ENCODE results near the gene DNAJC17.

DNAJC17 gene

DNA sequence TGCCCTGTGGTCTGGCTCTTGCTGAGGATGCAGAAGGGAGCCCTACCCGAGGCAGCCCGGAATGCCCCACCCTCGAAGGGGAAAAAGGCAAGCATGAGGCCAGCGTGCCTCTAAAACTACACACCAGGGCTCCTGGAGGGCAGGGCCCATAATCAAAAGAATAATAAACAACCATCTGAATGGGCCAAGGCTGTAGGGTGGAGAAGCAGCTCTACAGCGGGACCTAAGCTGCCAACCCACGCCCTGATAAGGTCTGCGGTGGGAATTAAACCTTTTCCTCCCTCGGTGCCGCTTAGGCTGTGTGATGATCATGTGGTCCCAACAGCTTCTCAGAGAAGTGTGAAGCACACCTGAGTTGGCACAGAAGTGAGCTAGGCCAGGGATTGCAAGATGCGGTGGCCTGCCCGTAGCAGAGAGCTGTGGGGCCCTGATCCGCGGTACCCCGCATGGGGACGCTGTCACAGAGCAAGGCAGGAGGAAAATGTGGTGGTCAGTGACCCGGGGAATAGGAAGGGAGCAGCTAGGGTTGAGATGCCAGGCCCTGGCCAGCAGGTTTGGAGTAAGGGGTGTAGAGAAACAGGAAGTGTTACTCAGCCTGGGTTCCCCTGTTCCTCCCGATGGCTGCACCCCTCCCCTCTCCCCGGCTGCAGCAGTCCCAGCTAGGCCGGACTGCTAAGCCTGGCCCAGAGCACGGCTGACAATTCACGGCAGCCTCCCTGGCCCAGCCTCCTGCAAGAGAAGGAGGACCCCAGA, 38.6 kb downstream of the DNAJC17 start:
- Histone ChIP-seq H2AK5ac (ENCODE audit: low read length, severe bottlenecking) (peak overlapping the region; percentile 67), H2BK120ac (ENCODE audit: low read depth, low read length) (no peak overlapping the region), H4K91ac (ENCODE audit: low read length) (no peak overlapping the region), H4K8ac (ENCODE audit: low read length) (no peak overlapping the region), H3K18ac (ENCODE audit: low read depth in 1 of 2, low read length in 2 of 2) (no peak overlapping the region), H2BK12ac (ENCODE audit: low read length in 2 of 2) (no peak overlapping the region), H2AFZ (ENCODE audit: low read depth, low read length) (no peak overlapping the region), H2BK15ac (ENCODE audit: low read depth, poor library complexity, severe bottlenecking) (no peak overlapping the region), H3K4me3 (ENCODE audit: insufficient read depth in 1 of 2, low read depth in 1 of 2, low read length in 2 of 2) (no peak overlapping the region), H3K4me1 (ENCODE audit: control insufficient read depth, insufficient read depth, low read depth, low read length) (peaks cover 74% of the 10 kb centered on the region), H3K79me1 (replicated peaks; ENCODE audit: low read length, poor library complexity, severe bottlenecking) (peaks cover 3% of the 10 kb centered on the region), H3K27ac (ENCODE audit: low read length, poor library complexity, severe bottlenecking) (peak overlapping the region; percentile 78), H3K27me3 (ENCODE audit: control insufficient read depth in 1 of 2, insufficient read depth in 1 of 2, low read length in 2 of 2) (no peaks in the 10 kb centered on the region), H3K9me3 (ENCODE audit: control insufficient read depth, low read length) (no peaks in the 10 kb centered on the region), H3K9ac (ENCODE audit: low read length) (no peak overlapping the region), H3K36me3 (ENCODE audit: control insufficient read depth in 1 of 2, insufficient read depth in 2 of 2, low read depth in 1 of 2, low read length in 2 of 2) (peaks cover 27 to 40% of the 10 kb centered on the region in 2 experiments), H3K4ac (ENCODE audit: low read depth in 1 of 2, low read length in 2 of 2) (no peak overlapping the region), H3K23ac (ENCODE audit: low read length in 2 of 2) (peak overlapping the region in 1 of 2 experiments; percentile 23), H3K4me2 (ENCODE audit: low read length, poor library complexity, severe bottlenecking) (no peak overlapping the region), H2BK5ac (ENCODE audit: low read depth, low read length, poor library complexity, severe bottlenecking) (no peak overlapping the region), H3K14ac (ENCODE audit: low read length in 2 of 2) (no peak overlapping the region)
- WGBS, result 95% methylated on average over 17 of the region's 21 CpGs
- DNase-seq, result no peak

DNA sequence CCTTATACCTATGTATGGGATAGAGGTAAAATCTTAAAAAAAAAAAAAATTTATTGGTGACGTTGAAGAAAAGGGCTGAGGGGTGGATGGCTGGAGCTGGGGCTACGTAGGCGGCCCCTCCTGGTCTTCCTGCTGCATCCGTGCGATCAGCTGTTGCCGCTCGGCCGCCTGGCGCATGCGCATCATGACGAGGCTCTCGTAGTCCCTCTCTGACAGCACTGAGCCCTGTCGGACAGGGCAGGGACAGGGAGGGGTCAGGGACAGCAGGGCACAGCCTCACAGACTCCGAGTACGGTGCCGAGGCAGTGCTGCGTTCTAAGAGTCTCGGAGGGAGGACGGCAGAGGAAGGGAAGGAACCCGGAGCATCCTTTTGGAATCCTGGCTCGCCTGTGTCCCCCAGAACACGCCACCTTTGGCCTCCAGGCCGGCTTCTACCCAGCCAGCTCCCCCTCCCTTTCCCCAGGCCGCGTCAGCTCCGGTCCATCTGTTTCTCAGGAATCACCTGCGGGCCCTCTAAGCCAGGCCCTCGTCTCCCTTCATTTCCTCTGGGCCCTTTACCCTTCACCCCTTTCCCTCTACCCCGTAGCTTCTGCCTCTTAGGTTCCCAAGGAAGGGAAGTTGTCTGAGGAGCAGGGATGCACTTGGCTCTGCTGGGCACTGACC, 39.3 kb downstream of the DNAJC17 start:
- no peak overlapping the region for H4K91ac ChIP-seq (ENCODE audit: low read length)
- DNase-seq, result no peak
- no peak overlapping the region for H3K4ac ChIP-seq (ENCODE audit: low read depth in 1 of 2, low read length in 2 of 2)
- no peak overlapping the region for H3K23ac ChIP-seq (ENCODE audit: low read length in 2 of 2)
- H2AFZ ChIP-seq (ENCODE audit: low read depth, low read length), result no peak overlapping the region
- peak overlapping the region; percentile 37 for H2AK5ac ChIP-seq (ENCODE audit: low read length, severe bottlenecking)
- no peak overlapping the region for H2BK120ac ChIP-seq (ENCODE audit: low read depth, low read length)
- WGBS, result 94% methylated on average over 29 of the region's 29 CpGs
- peaks cover 19 to 35% of the 10 kb centered on the region in 2 experiments for H3K36me3 ChIP-seq (ENCODE audit: control insufficient read depth in 1 of 2, insufficient read depth in 2 of 2, low read depth in 1 of 2, low read length in 2 of 2)
- no peak overlapping the region for H3K27ac ChIP-seq (ENCODE audit: low read length, poor library complexity, severe bottlenecking)
- H2BK5ac ChIP-seq (ENCODE audit: low read depth, low read length, poor library complexity, severe bottlenecking), result no peak overlapping the region
- H3K4me2 ChIP-seq (ENCODE audit: low read length, poor library complexity, severe bottlenecking), result no peak overlapping the region
- no peak overlapping the region for H3K9ac ChIP-seq (ENCODE audit: low read length)
- no peak overlapping the region for H3K4me3 ChIP-seq (ENCODE audit: insufficient read depth in 1 of 2, low read depth in 1 of 2, low read length in 2 of 2)
- peaks cover 82% of the 10 kb centered on the region for H3K4me1 ChIP-seq (ENCODE audit: control insufficient read depth, insufficient read depth, low read depth, low read length)
- H2BK15ac ChIP-seq (ENCODE audit: low read depth, poor library complexity, severe bottlenecking), result no peak overlapping the region
- H3K14ac ChIP-seq (ENCODE audit: low read length in 2 of 2), result no peak overlapping the region
- no peaks in the 10 kb centered on the region for H3K27me3 ChIP-seq (ENCODE audit: control insufficient read depth in 1 of 2, insufficient read depth in 1 of 2, low read length in 2 of 2)
- no peak overlapping the region for H3K18ac ChIP-seq (ENCODE audit: low read depth in 1 of 2, low read length in 2 of 2)
- H4K8ac ChIP-seq (ENCODE audit: low read length), result no peak overlapping the region
- no peak overlapping the region for H2BK12ac ChIP-seq (ENCODE audit: low read length in 2 of 2)
- no peaks in the 10 kb centered on the region for H3K9me3 ChIP-seq (ENCODE audit: control insufficient read depth, low read length)
- peaks cover 3% of the 10 kb centered on the region for H3K79me1 ChIP-seq (replicated peaks; ENCODE audit: low read length, poor library complexity, severe bottlenecking)

DNA sequence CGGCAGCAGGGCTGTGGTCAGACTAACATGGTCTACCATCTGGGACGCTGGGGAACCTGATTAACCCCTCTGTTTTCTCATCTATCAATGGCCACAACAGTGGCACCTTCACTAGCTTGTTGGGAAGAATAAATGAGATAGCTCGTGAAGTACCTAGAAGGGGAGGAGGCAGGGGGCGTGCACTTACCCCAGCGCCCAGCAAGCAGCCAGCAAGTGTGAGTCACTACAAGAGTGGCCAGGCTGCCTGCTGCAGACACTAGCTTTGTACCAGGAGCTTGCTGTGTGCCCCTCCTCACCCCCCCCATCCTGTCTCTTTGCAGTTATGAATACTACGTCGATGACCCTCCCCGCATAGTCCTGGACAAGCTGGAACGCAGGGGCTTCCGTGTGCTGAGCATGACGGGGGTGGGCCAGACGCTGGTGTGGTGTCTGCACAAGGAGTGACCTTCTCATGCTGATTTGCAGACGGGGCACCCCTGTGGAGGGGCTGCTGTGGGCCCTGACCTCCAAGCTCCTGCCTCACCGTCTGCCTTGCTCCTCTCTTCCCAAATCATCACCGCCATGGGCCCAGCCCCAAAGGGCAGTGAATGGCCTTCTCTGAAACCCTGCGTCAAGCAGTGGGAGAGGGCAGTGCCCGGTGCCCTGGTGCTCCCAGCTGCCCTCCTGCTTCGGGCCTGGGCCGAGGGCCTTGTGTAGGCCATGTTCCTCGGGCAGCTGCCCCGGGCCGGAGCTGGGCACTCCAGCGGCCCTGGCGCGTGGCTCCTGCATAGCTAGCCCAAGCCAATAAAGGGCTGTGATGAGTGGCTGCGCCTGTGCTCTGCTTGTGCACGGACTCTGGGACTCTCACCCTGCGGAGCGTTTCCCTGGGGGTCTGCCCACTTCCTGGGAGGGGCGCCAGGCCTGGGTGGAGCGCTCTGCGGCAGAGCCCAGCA, 40.1 kb downstream of the DNAJC17 start:
- no peak overlapping the region for H2AFZ ChIP-seq (ENCODE audit: low read depth, low read length)
- H2BK12ac ChIP-seq (ENCODE audit: low read length in 2 of 2), result no peak overlapping the region
- no peak overlapping the region for H2BK5ac ChIP-seq (ENCODE audit: low read depth, low read length, poor library complexity, severe bottlenecking)
- H3K23ac ChIP-seq (ENCODE audit: low read length in 2 of 2), result no peak overlapping the region
- no peak overlapping the region for H3K9ac ChIP-seq (ENCODE audit: low read length)
- peak; percentile 57 for DNase-seq
- H3K4me1 ChIP-seq (ENCODE audit: control insufficient read depth, insufficient read depth, low read depth, low read length), result peaks cover 82% of the 10 kb centered on the region
- H3K4ac ChIP-seq (ENCODE audit: low read depth in 1 of 2, low read length in 2 of 2), result no peak overlapping the region
- peaks cover 14 to 30% of the 10 kb centered on the region in 2 experiments for H3K36me3 ChIP-seq (ENCODE audit: control insufficient read depth in 1 of 2, insufficient read depth in 2 of 2, low read depth in 1 of 2, low read length in 2 of 2)
- H3K4me3 ChIP-seq (ENCODE audit: insufficient read depth in 1 of 2, low read depth in 1 of 2, low read length in 2 of 2), result no peak overlapping the region
- H3K79me1 ChIP-seq (replicated peaks; ENCODE audit: low read length, poor library complexity, severe bottlenecking), result peaks cover 3% of the 10 kb centered on the region
- H4K8ac ChIP-seq (ENCODE audit: low read length), result no peak overlapping the region
- no peak overlapping the region for H2BK120ac ChIP-seq (ENCODE audit: low read depth, low read length)
- no peak overlapping the region for H3K14ac ChIP-seq (ENCODE audit: low read length in 2 of 2)
- no peaks in the 10 kb centered on the region for H3K27me3 ChIP-seq (ENCODE audit: control insufficient read depth in 1 of 2, insufficient read depth in 1 of 2, low read length in 2 of 2)
- H4K91ac ChIP-seq (ENCODE audit: low read length), result no peak overlapping the region
- no peak overlapping the region for H2AK5ac ChIP-seq (ENCODE audit: low read length, severe bottlenecking)
- H3K27ac ChIP-seq (ENCODE audit: low read length, poor library complexity, severe bottlenecking), result no peak overlapping the region
- 82% methylated on average over 32 of the region's 32 CpGs for WGBS
- H3K9me3 ChIP-seq (ENCODE audit: control insufficient read depth, low read length), result no peaks in the 10 kb centered on the region
- peak overlapping the region; percentile 29 for H3K4me2 ChIP-seq (ENCODE audit: low read length, poor library complexity, severe bottlenecking)
- H3K18ac ChIP-seq (ENCODE audit: low read depth in 1 of 2, low read length in 2 of 2), result no peak overlapping the region
- H2BK15ac ChIP-seq (ENCODE audit: low read depth, poor library complexity, severe bottlenecking), result no peak overlapping the region

Data from mesenchymal stem cell (in vitro differentiated cells and primary cell).